GM23338 (cell line): ENCODE results near the gene CAMSAP3. TPM values are rescaled to one million over a fixed set of nuclear protein-coding genes. Genes with fewer than 3 reads are reported as not detected.

Source experiments
- ATAC-seq: fragments of 200-7000 bp; cut with Tn5 transposase; 3 replicates; pipeline ENCODE4 v1.9.1; 2020
- DNase-seq: peaks from one replicate; pipeline ENCODE4 v3.0.0-alpha.2; 2015; ENCODE audit warnings: low spot score
- H2AFZ ChIP-seq: fragments of 200-600 bp; sonication (generic); 2 replicates; pipeline ENCODE4 v1.8.0; 2016; ENCODE audit warnings: antibody characterized with exemption, mild to moderate bottlenecking, moderate library complexity
- H3F3A ChIP-seq: fragments of 200-600 bp; sonication (generic); replicated peaks from 2 replicates; pipeline ENCODE4 v1.8.0; 2017; ENCODE audit warnings: antibody characterized with exemption, mixed run types, low read depth
- H3K27ac ChIP-seq: fragments of 200-600 bp; sonication (generic); 2 replicates; pipeline ENCODE4 v1.6.1; 2016; ENCODE audit warnings: low read depth
- H3K27me3 ChIP-seq: fragments of 200-600 bp; sonication (generic); 2 replicates; pipeline ENCODE4 v1.8.0; 2016; ENCODE audit warnings: mild to moderate bottlenecking, mixed run types, moderate library complexity; ENCODE audit not compliant: insufficient read depth
- H3K36me3 ChIP-seq: fragments of 200-600 bp; sonication (generic); 2 replicates; pipeline ENCODE4 v1.8.0; 2016; ENCODE audit warnings: mild to moderate bottlenecking; ENCODE audit not compliant: insufficient read depth
- H3K4me1 ChIP-seq: fragments of 200-600 bp; sonication (generic); 2 replicates; pipeline ENCODE4 v1.8.0; 2016; ENCODE audit warnings: mild to moderate bottlenecking, moderate library complexity; ENCODE audit not compliant: insufficient read depth
- H3K4me2 ChIP-seq: fragments of 200-600 bp; sonication (generic); 2 replicates; pipeline ENCODE4 v1.7.1; 2017; ENCODE audit warnings: mixed run types
- H3K4me3 ChIP-seq: fragments of 200-600 bp; sonication (generic); 2 replicates; pipeline ENCODE4 v1.6.1; 2016; ENCODE audit warnings: mixed run types
- H3K79me2 ChIP-seq: fragments of 200-600 bp; sonication (generic); replicated peaks from 2 replicates; pipeline ENCODE4 v1.8.0; 2017; ENCODE audit warnings: mild to moderate bottlenecking; ENCODE audit not compliant: insufficient read depth
- H3K9me2 ChIP-seq: fragments of 200-600 bp; sonication (generic); 2 replicates; pipeline ENCODE4 v1.8.0; 2017; ENCODE audit not compliant: insufficient read depth
- H4K20me1 ChIP-seq: fragments of 200-600 bp; sonication (generic); replicated peaks from 2 replicates; pipeline ENCODE4 v1.8.0; 2017; ENCODE audit warnings: mild to moderate bottlenecking; ENCODE audit not compliant: insufficient read depth
- H3K27ac Mint-ChIP-seq: 2 replicates; pipeline ENCODE4 v1.8.0; 2020; ENCODE audit warnings: inconsistent platforms, mild to moderate bottlenecking, moderate library complexity, mixed read lengths
- H3K27me3 Mint-ChIP-seq: 3 replicates; pipeline ENCODE4 v1.8.0; 2022; ENCODE audit warnings: low read depth, mild to moderate bottlenecking, moderate library complexity, mixed read lengths, inconsistent platforms; ENCODE audit not compliant: insufficient read depth, poor library complexity
- H3K36me3 Mint-ChIP-seq: 3 replicates; pipeline ENCODE4 v1.8.0; 2021; ENCODE audit warnings: low read depth, mild to moderate bottlenecking, inconsistent platforms, moderate library complexity, mixed read lengths
- H3K4me1 Mint-ChIP-seq: 3 replicates; pipeline ENCODE4 v1.8.0; 2020; ENCODE audit warnings: mild to moderate bottlenecking, inconsistent platforms, mixed read lengths
- H3K4me3 Mint-ChIP-seq: 3 replicates; pipeline ENCODE4 v1.8.0; 2021; ENCODE audit warnings: moderate library complexity, mild to moderate bottlenecking, inconsistent platforms, mixed read lengths
- H3K9me3 Mint-ChIP-seq: 3 replicates; pipeline ENCODE4 v1.8.0; 2020; ENCODE audit warnings: moderate library complexity, mild to moderate bottlenecking, inconsistent platforms, mixed read lengths
- CTCF ChIP-seq, 2 experiments: fragments of 200-600 bp in 1 of 2; sonication (generic) in 1 of 2; conservative IDR thresholded peaks; 2 replicates each; pipeline versions ENCODE4 v1.5.1 to v1.6.1; 2016 to 2017; ENCODE audit warnings: antibody characterized with exemption in 2 of 2, low read depth in 2 of 2, mild to moderate bottlenecking in 2 of 2, moderate library complexity in 1 of 2
- ETS1 ChIP-seq: IDR thresholded peaks from 2 replicates; pipeline ENCODE4 v1.6.1; 2016; ENCODE audit warnings: antibody characterized with exemption
- EZH2 ChIP-seq: fragments of 200-600 bp; sonication (generic); IDR thresholded peaks from one replicate; pipeline ENCODE4 v1.8.0; 2017; ENCODE audit warnings: antibody characterized with exemption, mild to moderate bottlenecking, low read depth; ENCODE audit not compliant: unreplicated experiment
- EZH2phosphoT487 ChIP-seq: fragments of 200-600 bp; sonication (generic); IDR thresholded peaks from one replicate; pipeline ENCODE4 v1.8.1; 2018; ENCODE audit warnings: antibody characterized with exemption; ENCODE audit not compliant: unreplicated experiment
- ZNF462 ChIP-seq: fragments of 250-450 bp; sonication (Bioruptor Pico); IDR thresholded peaks from 2 replicates; pipeline ENCODE4 v1.5.0; 2020; ENCODE audit warnings: mild to moderate bottlenecking, moderate library complexity
- polyA plus RNA-seq: library from polyadenylated mRNA; unstranded; fragments of >200 nt; fragmentation: Nextera tagmentation; extraction: Ambion mirVana; gene quantifications from 2 replicates; pipeline ENCODE4 v1.2.1, GENCODE V29; 2016
- total RNA-seq: library from RNA; depleted of rRNA; stranded (reverse); fragments of >200 nt; shearing (Covaris generic); gene quantifications from 2 replicates; pipeline ENCODE4 v1.2.3, GENCODE V29; 2014

Gene CAMSAP3
- total and polyA plus RNA-seq, 2 experiments from 2014 or later: 6.4 to 32.2 TPM

GRCh38 chr19:7627166-7627565 lies 31.5 kb downstream of the CAMSAP3 start:
- Histone ChIP-seq H3K4me1 (peaks cover 14% of the 10 kb centered on the region; the same call in 1 of the 2 replicates), H3K27ac (no peak overlapping the region), H4K20me1 (peaks cover 8% of the 10 kb centered on the region), H3K79me2 (peaks cover 43% of the 10 kb centered on the region), H3K9me2 (no peaks in the 10 kb centered on the region), H3K4me2 (no peak overlapping the region), H3K36me3 (no peaks in the 10 kb centered on the region; the same call in 1 of the 2 replicates), H3K4me3 (no peak overlapping the region), H3K27me3 (no peaks in the 10 kb centered on the region), H2AFZ (no peak overlapping the region), H3F3A (no peaks in the 10 kb centered on the region)
- TF ChIP-seq CTCF (conservative IDR thresholded peaks at IDR 0.05; ENCODE audit: low read depth in 2 of 2) (no peak), EZH2phosphoT487 (no peak)
- Mint-ChIP-seq H3K27me3 (peaks cover 13% of the 10 kb centered on the region), H3K4me1 (peaks cover 16% of the 10 kb centered on the region), H3K27ac (no peak overlapping the region), H3K36me3 (peaks cover 18% of the 10 kb centered on the region), H3K9me3 (no peaks in the 10 kb centered on the region; the same call in 2 of the 3 replicates), H3K4me3 (no peak overlapping the region)
- DNase-seq (no peak), ATAC-seq (no peak)

- no peak for ATAC-seq
- H3K27ac Mint-ChIP-seq: peak overlapping the region; percentile 92
Measured at GRCh38 chr19:7628589-7629311, 33.1 kb downstream of the CAMSAP3 start.

More at GRCh38 chr19:7628589-7629311, 33.1 kb downstream of the CAMSAP3 start:
- Histone ChIP-seq H2AFZ (peak overlapping the region; percentile 23; the same call in 1 of the 2 replicates), H3K4me2 (peak overlapping the region; percentile 88), H3K36me3 (no peaks in the 10 kb centered on the region), H3K27ac (0 out of 2 replicates have a peak overlapping the region, but pooled peaks have one; percentile 40), H3K27me3 (no peaks in the 10 kb centered on the region), H3K79me2 (peaks cover 43% of the 10 kb centered on the region), H3K4me3 (peak overlapping the region; percentile 89), H3K9me2 (no peaks in the 10 kb centered on the region), H4K20me1 (peaks cover 8% of the 10 kb centered on the region), H3F3A (no peaks in the 10 kb centered on the region), H3K4me1 (peaks cover 14% of the 10 kb centered on the region; the same call in 1 of the 2 replicates)
- H3K4me1 Mint-ChIP-seq: peaks cover 16% of the 10 kb centered on the region
- H3K9me3 Mint-ChIP-seq: no peaks in the 10 kb centered on the region; the same call in 2 of the 3 replicates
- H3K4me3 Mint-ChIP-seq: peak overlapping the region; percentile 97
- peaks cover 8% of the 10 kb centered on the region; the same call in 2 of the 3 replicates for H3K36me3 Mint-ChIP-seq
- DNase-seq: peak; percentile 33
- TF ChIP-seq EZH2 (no peak), ZNF462 (CRISPR knock-in tag) (no peak), ETS1 (no peak), EZH2phosphoT487 (no peak)
- H3K27me3 Mint-ChIP-seq: peaks cover 13% of the 10 kb centered on the region
